A549 (cell line): ENCODE measurements around the gene CEL.

Experiments
- CEBPB ChIP-seq, 2 experiments: fragments of >200 bp in 1 of 2; sonication (Bioruptor Twin) in 1 of 2; formaldehyde crosslinking in 1 of 2; IDR thresholded peaks; 2 replicates each; pipeline ENCODE4 v1.6.1; 2012 to 2016
- JUNB ChIP-seq: fragments of >200 bp; sonication (Bioruptor Twin); formaldehyde crosslinking; IDR thresholded peaks from 2 replicates; pipeline ENCODE4 v1.6.1; 2016
- MYC ChIP-seq: IDR thresholded peaks from 2 replicates; pipeline ENCODE4 v1.6.1; 2012; ENCODE audit warnings: mild to moderate bottlenecking, inconsistent platforms, low read length, improper control_type of control experiment, borderline replicate concordance
- POLR2A ChIP-seq: IDR thresholded peaks from 2 replicates; pipeline ENCODE4 v1.6.1; 2012; ENCODE audit warnings: mild to moderate bottlenecking, low read length
- ZC3H11A ChIP-seq: fragments of 450-650 bp; IDR thresholded peaks from 2 replicates; pipeline ENCODE4 v1.6.1; 2014; ENCODE audit warnings: antibody characterized with exemption, mild to moderate bottlenecking
- TF ChIP-seq, protein P1 (sequence below): fragments of >200 bp; sonication (Bioruptor Twin); formaldehyde crosslinking; IDR thresholded peaks from 3 replicates; pipeline ENCODE4 v1.5.1; 2016

GRCh38 chr9:133057006-133057405 lies 4.8 kb upstream of the CEL start:
- TF ChIP-seq, protein P1, sequence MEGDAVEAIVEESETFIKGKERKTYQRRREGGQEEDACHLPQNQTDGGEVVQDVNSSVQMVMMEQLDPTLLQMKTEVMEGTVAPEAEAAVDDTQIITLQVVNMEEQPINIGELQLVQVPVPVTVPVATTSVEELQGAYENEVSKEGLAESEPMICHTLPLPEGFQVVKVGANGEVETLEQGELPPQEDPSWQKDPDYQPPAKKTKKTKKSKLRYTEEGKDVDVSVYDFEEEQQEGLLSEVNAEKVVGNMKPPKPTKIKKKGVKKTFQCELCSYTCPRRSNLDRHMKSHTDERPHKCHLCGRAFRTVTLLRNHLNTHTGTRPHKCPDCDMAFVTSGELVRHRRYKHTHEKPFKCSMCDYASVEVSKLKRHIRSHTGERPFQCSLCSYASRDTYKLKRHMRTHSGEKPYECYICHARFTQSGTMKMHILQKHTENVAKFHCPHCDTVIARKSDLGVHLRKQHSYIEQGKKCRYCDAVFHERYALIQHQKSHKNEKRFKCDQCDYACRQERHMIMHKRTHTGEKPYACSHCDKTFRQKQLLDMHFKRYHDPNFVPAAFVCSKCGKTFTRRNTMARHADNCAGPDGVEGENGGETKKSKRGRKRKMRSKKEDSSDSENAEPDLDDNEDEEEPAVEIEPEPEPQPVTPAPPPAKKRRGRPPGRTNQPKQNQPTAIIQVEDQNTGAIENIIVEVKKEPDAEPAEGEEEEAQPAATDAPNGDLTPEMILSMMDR = no peak
- TF ChIP-seq CEBPB (IDR thresholded peaks at IDR 0.05) = no peak
- no peak for TF ChIP-seq MYC
- TF ChIP-seq POLR2A = no peak
- no peak for TF ChIP-seq ZC3H11A
- TF ChIP-seq JUNB = no peak
